GM21390 (cell line): Measurements from ENCODE around the gene RNASE4.
"Not testable (repeated sequence)": the region's sequence is repeated elsewhere in the genome, so short reads cannot be mapped to it uniquely, and the experiment has no call there.

Source experiments
- ATAC-seq: cut with Tn5 transposase; IDR thresholded peaks from one replicate; pipeline ENCODE4 v1.9.1; 2021; ENCODE audit not compliant: unreplicated experiment

The RNASE4 gene

GRCh38 chr14:20734430-20734806 lies 50.1 kb downstream of the RNASE4 start:
- no peak for ATAC-seq

DNA sequence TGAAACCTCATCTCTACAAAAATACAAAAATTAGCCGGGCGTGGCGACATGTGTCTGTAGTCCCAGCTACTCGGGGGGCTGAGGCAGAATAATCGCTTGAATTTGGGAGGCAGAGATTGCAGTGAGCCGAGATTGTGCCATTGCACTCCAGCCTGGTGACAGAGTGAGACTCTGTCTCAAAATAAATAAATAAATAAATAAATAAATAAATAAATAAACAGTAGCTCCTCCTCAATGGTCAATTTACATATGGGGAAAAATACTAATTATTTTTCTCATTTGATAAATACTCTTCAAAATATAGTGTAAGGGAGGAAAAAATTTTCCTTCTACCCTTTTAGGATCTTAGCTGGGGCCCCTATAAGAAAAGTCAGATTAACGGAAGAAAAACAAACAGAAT lies 53.9 kb downstream of the RNASE4 start:
- ATAC-seq: not testable (repeated sequence)

DNA sequence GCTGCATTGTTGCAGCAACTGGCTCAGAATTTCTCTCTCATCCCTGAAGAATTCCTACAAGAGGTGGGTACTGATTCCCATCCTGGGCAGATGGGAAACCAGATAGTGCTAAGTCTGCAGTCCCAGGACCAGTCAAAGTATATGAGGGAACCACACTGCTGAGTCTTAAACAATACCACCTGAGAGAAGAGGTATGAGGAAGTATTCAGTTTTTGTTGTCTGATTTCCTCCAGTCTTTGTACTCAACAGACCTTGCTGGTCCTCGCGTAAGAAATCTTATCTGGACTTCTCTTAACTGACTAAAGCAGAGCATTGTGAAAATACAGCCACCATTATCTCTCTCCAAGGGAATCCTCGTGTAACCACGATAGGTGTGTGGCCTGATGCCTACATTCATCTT lies 57.8 kb downstream of the RNASE4 start:
- no peak for ATAC-seq

- no peak for ATAC-seq
These were observed 59.2 kb downstream of the RNASE4 start for GRCh38 chr14:20743556-20743955.

DNA sequence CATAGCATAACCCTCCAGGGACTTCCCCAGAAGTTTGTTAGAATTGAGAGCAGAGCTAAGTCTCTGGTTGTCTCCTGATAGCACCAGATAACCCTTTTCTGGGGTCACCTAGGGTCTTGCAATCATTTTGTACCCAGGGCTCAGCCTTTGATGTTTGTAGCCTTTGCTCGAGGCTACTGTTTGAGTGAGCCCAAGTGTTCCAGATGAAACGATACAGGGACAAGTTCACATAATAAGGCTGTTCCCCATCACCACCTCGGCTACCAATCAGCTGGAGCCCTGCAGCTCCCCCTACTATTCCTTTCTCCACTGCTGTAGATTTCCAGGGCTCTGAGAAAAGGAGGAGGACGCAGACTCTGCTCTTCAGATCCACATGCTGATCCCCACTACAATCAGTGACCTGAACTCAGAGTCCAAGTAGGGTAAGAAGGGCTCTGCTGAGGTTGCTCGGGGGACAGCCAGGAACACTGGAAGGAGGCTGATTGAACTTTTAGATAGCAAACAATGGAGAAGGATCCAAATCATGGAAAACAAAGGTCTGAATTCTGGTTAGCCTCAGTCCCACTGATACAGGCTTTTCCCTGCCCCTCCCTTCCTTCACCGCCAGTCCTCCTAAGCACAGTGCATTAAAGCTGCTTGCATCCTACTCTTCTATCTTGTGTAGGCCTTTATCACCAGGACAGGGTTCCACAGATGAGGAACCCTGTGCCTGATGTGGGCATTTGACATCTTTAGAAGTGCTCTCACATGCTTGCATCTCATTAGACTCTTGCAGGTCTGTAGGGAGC lies 61.4 kb downstream of the RNASE4 start, which contains the start of gene EDDM3A:
Gene EDDM3A, plus strand, starts transcription at position 317 of the 788 bp plus-strand sequence. CDS start 1,694 bp downstream, outside the sequence.
- ATAC-seq: no peak

GRCh38 chr14:20746566-20746965 lies 62.2 kb downstream of the RNASE4 start:
- ATAC-seq: no peak

GRCh38 chr14:20748439-20748838 lies 64.1 kb downstream of the RNASE4 start:
- ATAC-seq: no peak

DNA sequence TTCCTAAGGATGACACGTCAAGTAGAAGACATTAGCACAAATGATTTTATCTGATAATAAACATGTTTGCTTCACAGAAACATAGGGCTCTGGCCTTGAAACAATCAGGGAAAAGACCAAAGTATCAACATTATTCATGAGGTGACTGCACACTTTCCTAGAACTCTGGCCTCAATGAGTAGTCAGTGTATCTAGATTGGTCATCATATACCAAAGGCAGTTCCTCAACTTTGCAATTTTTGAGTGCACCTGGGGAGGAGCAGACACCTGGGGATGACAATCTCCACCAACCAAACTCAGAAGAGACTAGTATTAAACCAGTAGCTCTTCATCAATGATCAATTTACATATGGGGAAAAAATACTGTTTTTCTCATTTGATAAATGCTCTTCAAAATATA lies 65.8 kb downstream of the RNASE4 start:
- ATAC-seq: no peak
